GM21447 (cell line): ENCODE results near the gene HLA-DRB1.
"Not testable (repeated sequence)": the region's sequence is repeated elsewhere in the genome, so short reads cannot be mapped to it uniquely, and the experiment has no call there.

Source experiments
- ATAC-seq: cut with Tn5 transposase; IDR thresholded peaks from one replicate; pipeline ENCODE4 v1.9.1; 2021; ENCODE audit not compliant: unreplicated experiment

Gene HLA-DRB1

GRCh38 chr6:32609731-32610640 is 20.3 kb upstream of the HLA-DRB1 start:
- peak; percentile 94 for ATAC-seq

GRCh38 chr6:32609391-32609730 is 19.7 kb upstream of the HLA-DRB1 start:
- no peak for ATAC-seq

- ATAC-seq, result no peak
Measured at GRCh38 chr6:32608362-32608761, 18.7 kb upstream of the HLA-DRB1 start.

GRCh38 chr6:32607988-32608298 is 18.3 kb upstream of the HLA-DRB1 start:
- ATAC-seq, result no peak

- no peak for ATAC-seq
Measured at GRCh38 chr6:32607263-32607987, 17.8 kb upstream of the HLA-DRB1 start.

- ATAC-seq, result no peak
Measured at GRCh38 chr6:32604434-32604877, 14.8 kb upstream of the HLA-DRB1 start.

GRCh38 chr6:32603888-32604287 is 14.2 kb upstream of the HLA-DRB1 start:
- no peak for ATAC-seq

- ATAC-seq, result no peak
Measured at GRCh38 chr6:32603222-32603621, 13.6 kb upstream of the HLA-DRB1 start.

- no peak for ATAC-seq
Measured at GRCh38 chr6:32602383-32602782, 12.7 kb upstream of the HLA-DRB1 start.

- ATAC-seq, result no peak
Measured at GRCh38 chr6:32597024-32597423, 7.4 kb upstream of the HLA-DRB1 start.

GRCh38 chr6:32590713-32591112 is 1.1 kb upstream of the HLA-DRB1 start:
- not testable (repeated sequence) for ATAC-seq

GRCh38 chr6:32588156-32588555 is 1.5 kb downstream of the HLA-DRB1 start:
- no peak for ATAC-seq

GRCh38 chr6:32583527-32583898 is 6.1 kb downstream of the HLA-DRB1 start:
- no peak for ATAC-seq

- no peak for ATAC-seq
Measured at GRCh38 chr6:32581315-32582095, 8.1 kb downstream of the HLA-DRB1 start.

GRCh38 chr6:32580593-32580992 is 9.1 kb downstream of the HLA-DRB1 start:
- no peak for ATAC-seq

- no peak for ATAC-seq
Measured at GRCh38 chr6:32578962-32579361, 10.7 kb downstream of the HLA-DRB1 start.

GRCh38 chr6:32577493-32577892 is 12.2 kb downstream of the HLA-DRB1 start:
- ATAC-seq, result not testable (repeated sequence)

- no peak for ATAC-seq
Measured at GRCh38 chr6:32576250-32576649, 13.4 kb downstream of the HLA-DRB1 start.

GRCh38 chr6:32570363-32570905 is 19.2 kb downstream of the HLA-DRB1 start:
- ATAC-seq, result no peak

- ATAC-seq, result no peak
Measured at GRCh38 chr6:32568561-32568960, 21.1 kb downstream of the HLA-DRB1 start.

- ATAC-seq, result no peak
Measured at GRCh38 chr6:32566957-32567356, 22.7 kb downstream of the HLA-DRB1 start.
